ENCODE data around the gene SLC10A7.

GRCh38 chr4:146525754-146526153 is 4.0 kb upstream of the SLC10A7 start:
- TF ChIP-seq POLR2A (IDR thresholded peaks at IDR 0.05; ENCODE audit: low read depth, low read length) (no peak), POLR2AphosphoS5 (IDR thresholded peaks at IDR 0.05; ENCODE audit: low read depth, low read length) (no peak)

All from GM12892 (cell line).